ENCODE measurements around the gene KIRREL3. TPM values are rescaled to one million over a fixed set of nuclear protein-coding genes. Genes with fewer than 3 reads are reported as not detected.

Gene KIRREL3
- total RNA-seq, 2 experiments from 2014 or later = not detected

- CTCF ChIA-PET = no interaction called here
- no peaks in the 10 kb centered on the region for H3K36me3 Mint-ChIP-seq (ENCODE audit: low read depth)
- H3K27ac Mint-ChIP-seq = no peak overlapping the region
- POLR2A ChIA-PET = no interaction called here
- H3K4me3 Mint-ChIP-seq = no peak overlapping the region
- ATAC-seq (no peak), DNase-seq (no peak)
- no peaks in the 10 kb centered on the region for H3K27me3 Mint-ChIP-seq (ENCODE audit: low read depth)
- H3K4me1 Mint-ChIP-seq (ENCODE audit: low read depth) = no peaks in the 10 kb centered on the region
- no peaks in the 10 kb centered on the region for H3K9me3 Mint-ChIP-seq (ENCODE audit: insufficient read depth)
These were observed 355.4 kb downstream of the KIRREL3 start for GRCh38 chr11:126645186-126645585.

DNA sequence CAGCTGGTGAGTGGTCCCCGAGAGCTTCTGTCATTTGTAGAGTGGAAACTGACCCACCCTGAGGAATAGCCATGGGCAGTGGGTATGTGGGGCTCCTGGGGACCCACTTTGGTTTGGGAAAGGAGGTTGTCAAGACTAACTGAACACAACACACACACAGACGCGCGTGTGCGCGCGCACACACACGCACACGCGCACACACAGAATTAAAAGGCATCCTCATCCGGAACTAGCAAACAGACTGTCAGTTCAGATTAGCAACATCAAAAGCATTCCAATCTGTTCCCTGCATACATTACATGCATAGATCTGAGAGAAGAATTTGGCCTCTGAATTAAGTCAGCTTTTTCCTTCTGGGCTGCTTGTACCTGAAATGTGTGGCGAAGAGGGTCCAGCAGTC lies 360.4 kb downstream of the KIRREL3 start:
- Mint-ChIP-seq H3K4me3 (no peak overlapping the region), H3K27ac (no peak overlapping the region), H3K4me1 (ENCODE audit: low read depth) (no peaks in the 10 kb centered on the region), H3K36me3 (ENCODE audit: low read depth) (no peaks in the 10 kb centered on the region), H3K27me3 (ENCODE audit: low read depth) (no peaks in the 10 kb centered on the region), H3K9me3 (ENCODE audit: insufficient read depth) (no peaks in the 10 kb centered on the region)
- ChIA-PET CTCF (no interaction called here), POLR2A (no interaction called here)
- no peak for DNase-seq
- ATAC-seq = no peak

GRCh38 chr11:126639692-126640091 lies 360.9 kb downstream of the KIRREL3 start:
- ChIA-PET CTCF (no interaction called here), POLR2A (no interaction called here)
- Mint-ChIP-seq H3K27me3 (ENCODE audit: low read depth) (no peaks in the 10 kb centered on the region), H3K4me3 (no peak overlapping the region), H3K4me1 (ENCODE audit: low read depth) (no peaks in the 10 kb centered on the region), H3K9me3 (ENCODE audit: insufficient read depth) (no peaks in the 10 kb centered on the region), H3K36me3 (ENCODE audit: low read depth) (no peaks in the 10 kb centered on the region), H3K27ac (no peak overlapping the region)
- DNase-seq = no peak
- ATAC-seq = no peak

DNA sequence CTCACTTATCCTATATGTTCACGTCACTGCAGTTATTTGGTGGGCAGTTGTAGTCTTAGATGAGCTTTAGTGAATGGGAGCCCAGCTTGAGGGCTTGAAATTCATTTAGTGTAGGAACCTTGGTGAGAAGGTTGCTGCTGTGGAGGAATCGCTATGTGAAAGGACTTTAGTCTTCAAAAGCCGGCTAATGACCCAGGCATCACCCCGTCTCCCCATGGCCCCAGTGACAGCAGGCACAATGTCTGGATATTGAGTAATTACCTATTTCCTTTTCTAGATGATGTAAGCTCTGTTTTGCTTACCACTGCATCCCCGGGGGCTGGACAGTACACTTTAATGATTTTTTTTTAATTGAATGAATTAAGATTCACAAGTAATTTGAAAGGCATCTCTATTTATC lies 361.9 kb downstream of the KIRREL3 start:
- no peak for ATAC-seq
- no peaks in the 10 kb centered on the region for H3K4me1 Mint-ChIP-seq (ENCODE audit: low read depth)
- no peak overlapping the region for H3K27ac Mint-ChIP-seq
- DNase-seq = no peak
- CTCF ChIA-PET = no interaction called here
- POLR2A ChIA-PET = interaction anchor here (0.6 kb wide), 1 partner anchor 51 kb away, joined by 4 read pairs; no protein-coding TSS in a partner anchor
- H3K4me3 Mint-ChIP-seq = no peak overlapping the region
- H3K36me3 Mint-ChIP-seq (ENCODE audit: low read depth) = no peaks in the 10 kb centered on the region
- no peaks in the 10 kb centered on the region for H3K27me3 Mint-ChIP-seq (ENCODE audit: low read depth)
- no peaks in the 10 kb centered on the region for H3K9me3 Mint-ChIP-seq (ENCODE audit: insufficient read depth)

DNA sequence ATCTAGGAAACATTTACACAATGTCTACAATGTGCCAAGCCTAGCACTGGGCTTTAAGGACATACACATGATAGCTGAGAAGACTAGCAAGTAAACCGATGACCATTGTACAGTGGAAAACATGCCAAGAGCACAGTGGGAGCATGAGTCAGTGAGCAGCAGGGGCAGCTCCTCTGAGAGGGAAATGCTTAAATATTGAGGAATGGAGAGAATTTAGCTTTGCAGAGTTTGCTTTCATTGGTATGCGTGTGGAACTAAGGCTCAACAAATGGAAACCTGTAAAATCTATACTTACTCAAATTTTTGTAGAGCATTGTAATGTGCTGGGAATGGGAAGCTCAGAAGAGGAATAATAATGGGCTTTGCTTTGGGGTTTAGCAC lies 362.8 kb downstream of the KIRREL3 start:
- Mint-ChIP-seq H3K4me1 (ENCODE audit: low read depth) (no peaks in the 10 kb centered on the region), H3K27me3 (ENCODE audit: low read depth) (no peaks in the 10 kb centered on the region), H3K4me3 (no peak overlapping the region), H3K36me3 (ENCODE audit: low read depth) (no peaks in the 10 kb centered on the region), H3K27ac (no peak overlapping the region), H3K9me3 (ENCODE audit: insufficient read depth) (no peaks in the 10 kb centered on the region)
- CTCF ChIA-PET = no interaction called here
- POLR2A ChIA-PET = no interaction called here
- DNase-seq (no peak), ATAC-seq (no peak)

GRCh38 chr11:126636911-126637794 lies 363.4 kb downstream of the KIRREL3 start:
- ChIA-PET CTCF (no interaction called here), POLR2A (no interaction called here)
- no peak overlapping the region for H3K4me3 Mint-ChIP-seq
- no peak for DNase-seq
- ATAC-seq = no peak
- H3K9me3 Mint-ChIP-seq (ENCODE audit: insufficient read depth) = no peaks in the 10 kb centered on the region
- no peaks in the 10 kb centered on the region for H3K27me3 Mint-ChIP-seq (ENCODE audit: low read depth)
- H3K27ac Mint-ChIP-seq = no peak overlapping the region
- no peaks in the 10 kb centered on the region for H3K4me1 Mint-ChIP-seq (ENCODE audit: low read depth)
- H3K36me3 Mint-ChIP-seq (ENCODE audit: low read depth) = no peaks in the 10 kb centered on the region

DNA sequence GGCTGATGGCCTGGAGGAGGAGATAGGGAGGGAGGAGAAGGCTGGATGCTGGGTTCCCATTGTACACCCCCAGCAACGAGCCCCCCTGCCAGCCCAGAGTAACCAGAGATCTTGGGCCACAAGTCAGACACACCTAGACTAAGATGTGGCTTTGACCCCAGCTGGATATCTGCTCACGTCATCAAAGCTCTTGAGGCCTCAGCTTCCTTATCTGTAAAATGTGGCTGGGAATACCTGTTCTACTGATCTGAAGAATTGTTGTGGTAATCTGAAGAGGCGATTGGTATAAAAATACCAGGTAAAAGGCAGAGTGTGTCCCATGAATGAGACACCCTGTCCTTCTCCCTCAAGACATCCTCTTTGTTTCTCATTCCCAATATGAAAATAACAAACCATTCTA lies 365.1 kb downstream of the KIRREL3 start:
- no peaks in the 10 kb centered on the region for H3K4me1 Mint-ChIP-seq (ENCODE audit: low read depth)
- ChIA-PET POLR2A (no interaction called here), CTCF (no interaction called here)
- H3K4me3 Mint-ChIP-seq = no peak overlapping the region
- no peak overlapping the region for H3K27ac Mint-ChIP-seq
- ATAC-seq = no peak
- H3K36me3 Mint-ChIP-seq (ENCODE audit: low read depth) = no peaks in the 10 kb centered on the region
- H3K9me3 Mint-ChIP-seq (ENCODE audit: insufficient read depth) = no peaks in the 10 kb centered on the region
- DNase-seq = no peak
- H3K27me3 Mint-ChIP-seq (ENCODE audit: low read depth) = no peaks in the 10 kb centered on the region

- POLR2A ChIA-PET = no interaction called here
- DNase-seq = no peak
- Mint-ChIP-seq H3K27ac (no peak overlapping the region), H3K4me3 (no peak overlapping the region), H3K27me3 (ENCODE audit: low read depth) (no peaks in the 10 kb centered on the region), H3K4me1 (ENCODE audit: low read depth) (no peaks in the 10 kb centered on the region), H3K9me3 (ENCODE audit: insufficient read depth) (no peaks in the 10 kb centered on the region), H3K36me3 (ENCODE audit: low read depth) (no peaks in the 10 kb centered on the region)
- no peak for ATAC-seq
- CTCF ChIA-PET = no interaction called here
These were observed 365.6 kb downstream of the KIRREL3 start for GRCh38 chr11:126634963-126635362.

GRCh38 chr11:126633330-126633729 lies 367.2 kb downstream of the KIRREL3 start:
- ChIA-PET POLR2A (no interaction called here), CTCF (no interaction called here)
- no peak overlapping the region for H3K4me3 Mint-ChIP-seq
- no peaks in the 10 kb centered on the region for H3K9me3 Mint-ChIP-seq (ENCODE audit: insufficient read depth)
- H3K27me3 Mint-ChIP-seq (ENCODE audit: low read depth) = no peaks in the 10 kb centered on the region
- no peaks in the 10 kb centered on the region for H3K36me3 Mint-ChIP-seq (ENCODE audit: low read depth)
- no peak for DNase-seq
- H3K27ac Mint-ChIP-seq = no peak overlapping the region
- ATAC-seq = no peak
- H3K4me1 Mint-ChIP-seq (ENCODE audit: low read depth) = no peaks in the 10 kb centered on the region

- Mint-ChIP-seq H3K27me3 (ENCODE audit: low read depth) (no peaks in the 10 kb centered on the region), H3K4me3 (no peak overlapping the region), H3K9me3 (ENCODE audit: insufficient read depth) (no peaks in the 10 kb centered on the region), H3K27ac (no peak overlapping the region), H3K36me3 (ENCODE audit: low read depth) (no peaks in the 10 kb centered on the region), H3K4me1 (ENCODE audit: low read depth) (no peaks in the 10 kb centered on the region)
- POLR2A ChIA-PET = no interaction called here
- CTCF ChIA-PET = no interaction called here
- no peak for ATAC-seq
- no peak for DNase-seq
These were observed 369.4 kb downstream of the KIRREL3 start for GRCh38 chr11:126630893-126631798.

DNA sequence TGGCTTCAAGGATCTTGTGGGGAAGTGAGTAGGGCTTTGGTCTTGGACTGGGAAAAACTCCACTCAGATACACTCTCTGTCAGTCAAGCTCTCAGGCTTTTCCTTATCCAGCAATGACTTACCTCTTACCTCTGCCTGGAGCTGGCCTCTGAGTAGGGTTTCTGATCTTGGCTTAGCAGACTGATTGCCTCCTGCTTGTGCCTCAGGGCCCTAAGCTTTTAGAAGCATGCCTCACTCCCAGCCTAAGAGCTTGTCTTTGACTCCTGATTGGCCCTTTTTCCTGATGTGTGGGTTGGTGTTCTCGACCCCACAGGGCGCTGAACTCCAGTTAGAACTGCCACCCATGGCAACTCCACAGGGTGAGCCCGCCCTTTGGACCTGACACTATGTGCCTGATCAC lies 370.1 kb downstream of the KIRREL3 start:
- H3K27me3 Mint-ChIP-seq (ENCODE audit: low read depth) = no peaks in the 10 kb centered on the region
- H3K27ac Mint-ChIP-seq = no peak overlapping the region
- no peaks in the 10 kb centered on the region for H3K4me1 Mint-ChIP-seq (ENCODE audit: low read depth)
- H3K36me3 Mint-ChIP-seq (ENCODE audit: low read depth) = no peaks in the 10 kb centered on the region
- no peak overlapping the region for H3K4me3 Mint-ChIP-seq
- POLR2A ChIA-PET = no interaction called here
- ATAC-seq = no peak
- H3K9me3 Mint-ChIP-seq (ENCODE audit: insufficient read depth) = no peaks in the 10 kb centered on the region
- CTCF ChIA-PET = no interaction called here
- no peak for DNase-seq

- no peaks in the 10 kb centered on the region for H3K9me3 Mint-ChIP-seq (ENCODE audit: insufficient read depth)
- POLR2A ChIA-PET = no interaction called here
- CTCF ChIA-PET = no interaction called here
- DNase-seq (no peak), ATAC-seq (no peak)
- H3K36me3 Mint-ChIP-seq (ENCODE audit: low read depth) = no peaks in the 10 kb centered on the region
- no peaks in the 10 kb centered on the region for H3K4me1 Mint-ChIP-seq (ENCODE audit: low read depth)
- H3K27ac Mint-ChIP-seq = no peak overlapping the region
- no peaks in the 10 kb centered on the region for H3K27me3 Mint-ChIP-seq (ENCODE audit: low read depth)
- H3K4me3 Mint-ChIP-seq = no peak overlapping the region
These were observed 371.6 kb downstream of the KIRREL3 start for GRCh38 chr11:126628790-126629621.

Data from activated CD8-positive, alpha-beta T cell treated with anti-CD3 and anti-CD28 coated beads, Interleukin-2, amount 10 ng/mL, durations not matched to agents 7 days and 5 days (primary cell).